GM12878 (cell line): ENCODE data around the gene DUOX2. TPM values are rescaled to one million over a fixed set of nuclear protein-coding genes. Genes with fewer than 3 reads are reported as not detected.

Experiments
- ATAC-seq: fragments of 200-7000 bp; cut with Tn5 transposase; 3 replicates; pipeline ENCODE4 v1.9.1; 2020; ENCODE audit warnings: mild to moderate bottlenecking, moderate library complexity
- BruUV-seq: library from RNA; stranded (reverse); fragments of 400-500 nt; replicated peaks from 2 replicates; lab custom pipeline; 2021; lab: Mats Ljungman, UMichigan
- CTCF ChIA-PET: fragments of 300-600 bp; sonication (Branson Sonifier 250); formaldehyde crosslinking; extraction: SDS; loops from one replicate; lab custom pipeline; 2021; ENCODE audit warnings: inconsistent platforms; lab: Yijun Ruan, JAX
- POLR2A ChIA-PET: fragments of 350-600 bp; formaldehyde crosslinking; extraction: SDS; loops from one replicate; lab custom pipeline; 2021; ENCODE audit warnings: inconsistent platforms; lab: Charles Lee
- RAD21 ChIA-PET: fragments of 300-600 bp; sonication (Branson Sonifier 250); formaldehyde crosslinking; loops from one replicate; lab custom pipeline; 2023; ENCODE audit warnings: antibody characterized with exemption; ENCODE audit not compliant: unreplicated experiment; lab: Charles Lee
- SMC1A ChIA-PET: fragments of 300-600 bp; sonication (Branson Sonifier 250); formaldehyde crosslinking; loops from one replicate; lab custom pipeline; 2023; ENCODE audit not compliant: unreplicated experiment, uncharacterized antibody; lab: Charles Lee
- DNase-seq: peaks from one replicate; pipeline ENCODE4 v3.0.0-alpha.2; 2011; ENCODE audit warnings: low read depth, low spot score
- FAIRE-seq: peaks from 3 replicates; lab custom pipeline; 2011; peaks lifted over from hg19 to GRCh38; lab: Jason Lieb, UNC
- H2AFZ ChIP-seq: 2 replicates; pipeline ENCODE4 v1.6.0; 2011; ENCODE audit warnings: low read depth, low read length, control low read depth; ENCODE audit not compliant: control insufficient read depth
- H3K27ac ChIP-seq: 2 replicates; pipeline ENCODE4 v1.5.1; 2011; ENCODE audit warnings: control low read depth; ENCODE audit not compliant: control insufficient read depth, insufficient read depth
- H3K27me3 ChIP-seq, 2 experiments: replicated peaks in 1 of 2; 2 replicates each; pipeline versions ENCODE4 v1.6.0 to v1.6.1; 2011; ENCODE audit warnings: low read length in 1 of 2; ENCODE audit not compliant: control insufficient read depth in 2 of 2, insufficient read depth in 2 of 2
- H3K36me3 ChIP-seq, 2 experiments: 2 replicates each; pipeline ENCODE4 v1.5.1; 2011; ENCODE audit warnings: low read length in 1 of 2; ENCODE audit not compliant: control insufficient read depth in 2 of 2, insufficient read depth in 2 of 2
- H3K4me1 ChIP-seq: 2 replicates; pipeline ENCODE4 v1.6.1; 2011; ENCODE audit warnings: mild to moderate bottlenecking, low read length, moderate library complexity, mixed read lengths; ENCODE audit not compliant: control insufficient read depth, insufficient read depth
- H3K4me2 ChIP-seq: 2 replicates; pipeline ENCODE4 v1.6.0; 2011; ENCODE audit warnings: control low read depth; ENCODE audit not compliant: control insufficient read depth, insufficient read depth
- H3K4me3 ChIP-seq: fragments of 200-600 bp; sonication (generic); 2 replicates; pipeline ENCODE4 v1.5.1; 2016
- H3K79me2 ChIP-seq: 2 replicates; pipeline ENCODE4 v1.6.0; 2011; ENCODE audit warnings: low read length; ENCODE audit not compliant: control insufficient read depth, insufficient read depth
- H3K9ac ChIP-seq: 2 replicates; pipeline ENCODE4 v1.8.0; 2011; ENCODE audit warnings: low read length, control low read depth, mixed read lengths; ENCODE audit not compliant: control insufficient read depth, insufficient read depth
- H3K9me3 ChIP-seq: replicated peaks from 3 replicates; pipeline ENCODE4 v1.5.1; 2011; ENCODE audit warnings: mild to moderate bottlenecking, low read length; ENCODE audit not compliant: control insufficient read depth, insufficient read depth
- H4K20me1 ChIP-seq: 2 replicates; pipeline ENCODE4 v1.6.0; 2011; ENCODE audit not compliant: control insufficient read depth, insufficient read depth
- EGR1 ChIP-seq, 2 experiments: IDR thresholded peaks; 1 replicate in 1 of 2; 2 replicates in 1 of 2; pipeline ENCODE4 v1.6.1; 2011 to 2012; ENCODE audit warnings: low read depth in 2 of 2, low read length in 2 of 2, borderline replicate concordance in 1 of 2, mild to moderate bottlenecking in 1 of 2, moderate library complexity in 1 of 2
- ESRRA ChIP-seq: IDR thresholded peaks from 2 replicates; pipeline ENCODE4 v1.6.1; 2012; ENCODE audit warnings: mild to moderate bottlenecking, low read length, improper control_type of control experiment
- PAX5 ChIP-seq: IDR thresholded peaks from 2 replicates; pipeline ENCODE4 v1.6.1; 2011; ENCODE audit warnings: low read depth, low read length, borderline replicate concordance
- POLR2AphosphoS2 ChIP-seq: IDR thresholded peaks from 2 replicates; pipeline ENCODE4 v1.6.1; 2011; ENCODE audit warnings: low read depth, mild to moderate bottlenecking, low read length, improper control_type of control experiment, moderate library complexity
- POU2F2 ChIP-seq: IDR thresholded peaks from 3 replicates; pipeline ENCODE4 v1.6.1; 2011; ENCODE audit warnings: low read depth, mild to moderate bottlenecking, low read length, borderline replicate concordance
- SREBF1 ChIP-seq: IDR thresholded peaks from 2 replicates; pipeline ENCODE4 v1.6.1; 2012; ENCODE audit warnings: mild to moderate bottlenecking, low read length
- TCF12 ChIP-seq: IDR thresholded peaks from 2 replicates; pipeline ENCODE4 v1.6.1; 2011; ENCODE audit warnings: low read depth, mild to moderate bottlenecking, low read length
- TCF3 ChIP-seq: IDR thresholded peaks from 2 replicates; pipeline ENCODE4 v1.6.1; 2012; ENCODE audit warnings: low read depth, mild to moderate bottlenecking, low read length, borderline replicate concordance; ENCODE audit not compliant: insufficient read depth
- YY1 ChIP-seq: IDR thresholded peaks from 2 replicates; pipeline ENCODE4 v1.6.1; 2011; ENCODE audit warnings: low read depth, mild to moderate bottlenecking, low read length
- WGBS: methylation state at CpG from one replicate; pipeline ENCODE4 v1.1.6; 2016; ENCODE audit warnings: low lambda C conversion rate; ENCODE audit not compliant: insufficient replicate concordance, insufficient coverage; ENCODE audit errors: missing lambda C conversion rate; 5-methylcytosine and 5-hydroxymethylcytosine counted together
- in situ Hi-C: fragments of 300-500 bp; cut with MboI; formaldehyde crosslinking; loops from 9 replicates; pipeline ENCODE4 v1.14.3; 2018; ENCODE audit warnings: mixed read lengths
- intact Hi-C: fragments of 100-400 bp; cut with micrococcal nuclease; formaldehyde crosslinking; loops from one replicate; pipeline ENCODE4 v1.14.2; 2022; ENCODE audit not compliant: unreplicated experiment
- polyA plus RNA-seq, 11 experiments: library from polyadenylated mRNA; depleted of rRNA in 4 of 11; unstranded in 6 of 11; stranded (reverse) in 5 of 11; fragments of >200 nt; fragmentation: Nextera tagmentation in 4 of 11; fragmentation: Illumina TruSeq in 1 of 11; extraction: Ambion mirVana in 4 of 11; extraction: Trizol in 1 of 11; gene quantifications; 1 replicate in 1 of 11; 2 replicates in 10 of 11; pipeline versions ENCODE4 v1.2.1 to v1.2.3, GENCODE V29; 2011 to 2016; ENCODE audit warnings: inconsistent platforms in 2 of 11, missing spikeins in 2 of 11, low read depth in 1 of 11
- total RNA-seq, 4 experiments: library from RNA; depleted of rRNA in 3 of 4; stranded (reverse); fragments of >200 nt in 3 of 4; fragmentation: Illumina TruSeq in 1 of 4; extraction: Trizol in 1 of 4; gene quantifications; 2 replicates each; pipeline versions ENCODE4 v1.2.1 to v1.2.3, GENCODE V29; 2013 to 2021
- TF ChIP-seq, protein P1 (sequence below): fragments of 450-650 bp; IDR thresholded peaks from 2 replicates; pipeline ENCODE4 v1.6.1; 2016; ENCODE audit warnings: mild to moderate bottlenecking, moderate library complexity, borderline replicate concordance
- TF ChIP-seq, protein P2 (sequence below): IDR thresholded peaks from 2 replicates; pipeline ENCODE4 v1.6.1; 2011; ENCODE audit warnings: borderline replicate concordance, low read depth, mild to moderate bottlenecking, moderate library complexity, mixed read lengths, low read length; ENCODE audit not compliant: insufficient read depth; ENCODE audit errors: extremely low read length
- TF ChIP-seq, protein P3 (sequence below), 3 experiments: IDR thresholded peaks in 2 of 3; conservative IDR thresholded peaks in 1 of 3; 2 replicates each; pipeline ENCODE4 v1.5.1; 2011; ENCODE audit warnings: low read depth in 3 of 3, low read length in 3 of 3, mild to moderate bottlenecking in 3 of 3, control low read depth in 2 of 3, moderate library complexity in 2 of 3, inconsistent platforms in 1 of 3, mixed read lengths in 1 of 3; ENCODE audit not compliant: control insufficient read depth in 2 of 3, insufficient read depth in 1 of 3; ENCODE audit errors: extremely low read depth in 1 of 3
- TF ChIP-seq, protein P4 (sequence below): fragments of 450-650 bp; IDR thresholded peaks from 2 replicates; pipeline ENCODE4 v1.6.1; 2017; ENCODE audit warnings: borderline replicate concordance
- TF ChIP-seq, protein P5 (sequence below): IDR thresholded peaks from 2 replicates; pipeline ENCODE4 v1.6.1; 2011; ENCODE audit warnings: low read depth, low read length, improper control_type of control experiment, borderline replicate concordance

The DUOX2 gene
- total and polyA plus RNA-seq, 10 of the 15 experiments (the other 5 are each of a cell fraction or from before 2014, with no cell fraction given): 0.05 TPM; not detected in 9

DNA sequence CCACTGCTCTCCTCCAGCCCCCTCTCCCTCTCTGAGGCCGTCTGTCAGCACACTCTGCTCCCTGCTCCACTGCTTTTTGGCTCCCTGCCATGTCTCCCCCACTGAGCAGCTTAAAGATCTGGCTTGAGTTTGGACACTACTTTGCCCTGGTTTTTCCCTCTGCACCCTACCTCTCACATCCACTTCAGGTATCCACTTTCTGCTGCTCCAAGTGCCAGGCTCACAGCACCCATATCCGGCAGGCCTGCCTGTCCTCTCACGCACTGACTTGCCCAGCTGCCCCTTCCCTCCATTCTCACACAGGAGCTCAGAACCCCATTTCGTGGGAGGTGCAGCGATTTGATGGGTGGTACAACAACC is 19.6 kb upstream of the DUOX2 start:
- ATAC-seq: no peak
- RAD21 ChIA-PET: interaction anchor here (1.2 kb wide), 1 partner anchor 165 kb away, joined by 4 read pairs; no protein-coding TSS in a partner anchor
- no TSS peak for BruUV-seq
- TF ChIP-seq POU2F2 (no peak), TCF12 (no peak), SREBF1 (no peak), POLR2AphosphoS2 (no peak), YY1 (no peak), EGR1 (IDR thresholded peaks at IDR 0.05; ENCODE audit: borderline replicate concordance in 1 of 2, low read depth in 2 of 2, low read length in 2 of 2) (no peak), PAX5 (no peak), ESRRA (no peak), TCF3 (no peak)
- TF ChIP-seq, protein P1, sequence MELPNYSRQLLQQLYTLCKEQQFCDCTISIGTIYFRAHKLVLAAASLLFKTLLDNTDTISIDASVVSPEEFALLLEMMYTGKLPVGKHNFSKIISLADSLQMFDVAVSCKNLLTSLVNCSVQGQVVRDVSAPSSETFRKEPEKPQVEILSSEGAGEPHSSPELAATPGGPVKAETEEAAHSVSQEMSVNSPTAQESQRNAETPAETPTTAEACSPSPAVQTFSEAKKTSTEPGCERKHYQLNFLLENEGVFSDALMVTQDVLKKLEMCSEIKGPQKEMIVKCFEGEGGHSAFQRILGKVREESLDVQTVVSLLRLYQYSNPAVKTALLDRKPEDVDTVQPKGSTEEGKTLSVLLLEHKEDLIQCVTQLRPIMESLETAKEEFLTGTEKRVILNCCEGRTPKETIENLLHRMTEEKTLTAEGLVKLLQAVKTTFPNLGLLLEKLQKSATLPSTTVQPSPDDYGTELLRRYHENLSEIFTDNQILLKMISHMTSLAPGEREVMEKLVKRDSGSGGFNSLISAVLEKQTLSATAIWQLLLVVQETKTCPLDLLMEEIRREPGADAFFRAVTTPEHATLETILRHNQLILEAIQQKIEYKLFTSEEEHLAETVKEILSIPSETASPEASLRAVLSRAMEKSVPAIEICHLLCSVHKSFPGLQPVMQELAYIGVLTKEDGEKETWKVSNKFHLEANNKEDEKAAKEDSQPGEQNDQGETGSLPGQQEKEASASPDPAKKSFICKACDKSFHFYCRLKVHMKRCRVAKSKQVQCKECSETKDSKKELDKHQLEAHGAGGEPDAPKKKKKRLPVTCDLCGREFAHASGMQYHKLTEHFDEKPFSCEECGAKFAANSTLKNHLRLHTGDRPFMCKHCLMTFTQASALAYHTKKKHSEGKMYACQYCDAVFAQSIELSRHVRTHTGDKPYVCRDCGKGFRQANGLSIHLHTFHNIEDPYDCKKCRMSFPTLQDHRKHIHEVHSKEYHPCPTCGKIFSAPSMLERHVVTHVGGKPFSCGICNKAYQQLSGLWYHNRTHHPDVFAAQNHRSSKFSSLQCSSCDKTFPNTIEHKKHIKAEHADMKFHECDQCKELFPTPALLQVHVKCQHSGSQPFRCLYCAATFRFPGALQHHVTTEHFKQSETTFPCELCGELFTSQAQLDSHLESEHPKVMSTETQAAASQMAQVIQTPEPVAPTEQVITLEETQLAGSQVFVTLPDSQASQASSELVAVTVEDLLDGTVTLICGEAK: no peak
- TF ChIP-seq, protein P2, sequence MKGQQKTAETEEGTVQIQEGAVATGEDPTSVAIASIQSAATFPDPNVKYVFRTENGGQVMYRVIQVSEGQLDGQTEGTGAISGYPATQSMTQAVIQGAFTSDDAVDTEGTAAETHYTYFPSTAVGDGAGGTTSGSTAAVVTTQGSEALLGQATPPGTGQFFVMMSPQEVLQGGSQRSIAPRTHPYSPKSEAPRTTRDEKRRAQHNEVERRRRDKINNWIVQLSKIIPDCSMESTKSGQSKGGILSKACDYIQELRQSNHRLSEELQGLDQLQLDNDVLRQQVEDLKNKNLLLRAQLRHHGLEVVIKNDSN: no peak
- TF ChIP-seq, protein P3, sequence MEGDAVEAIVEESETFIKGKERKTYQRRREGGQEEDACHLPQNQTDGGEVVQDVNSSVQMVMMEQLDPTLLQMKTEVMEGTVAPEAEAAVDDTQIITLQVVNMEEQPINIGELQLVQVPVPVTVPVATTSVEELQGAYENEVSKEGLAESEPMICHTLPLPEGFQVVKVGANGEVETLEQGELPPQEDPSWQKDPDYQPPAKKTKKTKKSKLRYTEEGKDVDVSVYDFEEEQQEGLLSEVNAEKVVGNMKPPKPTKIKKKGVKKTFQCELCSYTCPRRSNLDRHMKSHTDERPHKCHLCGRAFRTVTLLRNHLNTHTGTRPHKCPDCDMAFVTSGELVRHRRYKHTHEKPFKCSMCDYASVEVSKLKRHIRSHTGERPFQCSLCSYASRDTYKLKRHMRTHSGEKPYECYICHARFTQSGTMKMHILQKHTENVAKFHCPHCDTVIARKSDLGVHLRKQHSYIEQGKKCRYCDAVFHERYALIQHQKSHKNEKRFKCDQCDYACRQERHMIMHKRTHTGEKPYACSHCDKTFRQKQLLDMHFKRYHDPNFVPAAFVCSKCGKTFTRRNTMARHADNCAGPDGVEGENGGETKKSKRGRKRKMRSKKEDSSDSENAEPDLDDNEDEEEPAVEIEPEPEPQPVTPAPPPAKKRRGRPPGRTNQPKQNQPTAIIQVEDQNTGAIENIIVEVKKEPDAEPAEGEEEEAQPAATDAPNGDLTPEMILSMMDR (IDR thresholded peaks at IDR 0.05 in 2 of 3, conservative IDR thresholded peaks at IDR 0.05 in 1 of 3; ENCODE audit: control insufficient read depth in 2 of 3, extremely low read depth in 1 of 3, insufficient read depth in 1 of 3, low read depth in 3 of 3, low read length in 3 of 3): no peak
- TF ChIP-seq, protein P4, sequence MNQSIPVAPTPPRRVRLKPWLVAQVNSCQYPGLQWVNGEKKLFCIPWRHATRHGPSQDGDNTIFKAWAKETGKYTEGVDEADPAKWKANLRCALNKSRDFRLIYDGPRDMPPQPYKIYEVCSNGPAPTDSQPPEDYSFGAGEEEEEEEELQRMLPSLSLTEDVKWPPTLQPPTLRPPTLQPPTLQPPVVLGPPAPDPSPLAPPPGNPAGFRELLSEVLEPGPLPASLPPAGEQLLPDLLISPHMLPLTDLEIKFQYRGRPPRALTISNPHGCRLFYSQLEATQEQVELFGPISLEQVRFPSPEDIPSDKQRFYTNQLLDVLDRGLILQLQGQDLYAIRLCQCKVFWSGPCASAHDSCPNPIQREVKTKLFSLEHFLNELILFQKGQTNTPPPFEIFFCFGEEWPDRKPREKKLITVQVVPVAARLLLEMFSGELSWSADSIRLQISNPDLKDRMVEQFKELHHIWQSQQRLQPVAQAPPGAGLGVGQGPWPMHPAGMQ: no peak
- TF ChIP-seq, protein P5, sequence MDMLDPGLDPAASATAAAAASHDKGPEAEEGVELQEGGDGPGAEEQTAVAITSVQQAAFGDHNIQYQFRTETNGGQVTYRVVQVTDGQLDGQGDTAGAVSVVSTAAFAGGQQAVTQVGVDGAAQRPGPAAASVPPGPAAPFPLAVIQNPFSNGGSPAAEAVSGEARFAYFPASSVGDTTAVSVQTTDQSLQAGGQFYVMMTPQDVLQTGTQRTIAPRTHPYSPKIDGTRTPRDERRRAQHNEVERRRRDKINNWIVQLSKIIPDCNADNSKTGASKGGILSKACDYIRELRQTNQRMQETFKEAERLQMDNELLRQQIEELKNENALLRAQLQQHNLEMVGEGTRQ: no peak

More for the DNA sequence above, 19.6 kb upstream of the DUOX2 start:
- no peaks in the 10 kb centered on the region for H4K20me1 ChIP-seq
- ChIA-PET CTCF (interaction anchor here (1.2 to 4.6 kb wide), 3 partner anchors 9 to 71 kb away, joined by 3 to 23 read pairs (median 5); no protein-coding TSS in a partner anchor), POLR2A (no interaction called here), SMC1A (interaction anchor here (1.2 to 1.5 kb wide), 2 partner anchors 9 to 47 kb away, joined by 3 to 4 read pairs; no protein-coding TSS in a partner anchor)
- H3K9ac ChIP-seq: no peak overlapping the region
- in situ Hi-C loops (no loop called here), intact Hi-C loops (no loop called here)
- no peak for DNase-seq
- H3K9me3 ChIP-seq: no peaks in the 10 kb centered on the region
- peaks cover 5 to 14% of the 10 kb centered on the region in 2 experiments; a peak in 3 of 4 replicates for H3K27me3 ChIP-seq
- FAIRE-seq: no peak
- no peak overlapping the region for H2AFZ ChIP-seq
- 26% methylated on average over 5 of the region's 5 CpGs for WGBS
- no peaks in the 10 kb centered on the region for H3K79me2 ChIP-seq
- no peaks in the 10 kb centered on the region for H3K4me1 ChIP-seq
- H3K4me2 ChIP-seq: no peak overlapping the region
- no peaks in the 10 kb centered on the region for H3K36me3 ChIP-seq
- H3K4me3 ChIP-seq: no peak overlapping the region
- no peak overlapping the region for H3K27ac ChIP-seq
